HTERT RPE-1 (cell line): ENCODE measurements around the gene TRMT1.

Source experiments
- in situ Hi-C: fragments of 300-500 bp; cut with MboI; formaldehyde crosslinking; loops from 4 replicates; pipeline ENCODE4 v1.14.3; 2020; ENCODE audit warnings: low sequenced_read_pairs

The TRMT1 gene

DNA sequence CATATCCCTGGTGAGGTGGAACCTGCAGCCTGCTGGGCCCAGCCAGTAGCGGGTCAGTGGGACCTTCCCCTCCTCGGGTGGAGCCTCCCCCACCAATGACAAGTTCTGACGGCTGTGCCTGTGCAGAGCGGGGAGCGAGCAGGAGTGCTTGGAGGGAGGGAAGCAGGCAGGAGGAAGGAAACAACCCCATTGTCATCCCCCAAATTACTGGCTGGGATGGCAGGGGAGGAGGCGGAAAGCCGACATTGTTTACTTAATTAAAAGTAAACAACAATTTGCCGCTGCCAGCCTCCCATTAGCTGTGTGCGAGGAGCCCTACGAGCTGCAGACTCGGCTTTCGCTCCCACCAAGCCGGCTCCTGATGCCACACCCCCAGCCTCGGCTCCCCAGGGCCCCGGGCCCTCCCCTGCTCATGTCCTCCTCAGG is 59.4 kb downstream of the TRMT1 start:
- in situ Hi-C loops = no loop called here

DNA sequence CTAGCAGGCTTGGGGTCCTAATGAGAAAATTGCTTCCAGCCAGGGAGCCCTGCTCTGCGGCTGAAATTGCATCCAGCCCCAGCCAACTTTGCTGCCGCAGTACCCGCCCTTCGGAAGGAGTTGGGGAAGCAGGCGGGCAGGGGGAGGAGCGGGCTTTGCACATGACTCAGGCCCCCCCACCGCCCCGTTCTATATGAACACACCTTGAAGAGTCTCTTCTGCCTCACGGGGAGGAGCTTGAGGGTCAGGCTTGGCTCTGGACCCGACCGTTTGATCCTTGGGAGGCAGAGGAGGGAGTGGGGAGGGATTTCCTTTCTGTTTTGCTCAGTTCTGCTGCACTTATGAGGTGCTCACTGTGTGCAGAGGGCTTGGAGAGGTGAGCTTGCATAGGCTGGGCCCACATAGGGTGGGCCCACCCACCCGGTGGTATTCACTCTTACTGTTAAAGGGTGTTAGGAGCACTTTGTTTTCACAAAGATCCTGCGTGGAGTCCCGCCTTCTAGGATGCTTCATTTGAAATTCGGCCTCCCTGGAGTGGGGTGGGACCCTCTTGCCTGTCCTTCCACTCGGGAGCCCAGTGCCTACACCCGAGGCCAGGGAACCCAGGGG is 60.4 kb downstream of the TRMT1 start:
- in situ Hi-C loops = no loop called here

DNA sequence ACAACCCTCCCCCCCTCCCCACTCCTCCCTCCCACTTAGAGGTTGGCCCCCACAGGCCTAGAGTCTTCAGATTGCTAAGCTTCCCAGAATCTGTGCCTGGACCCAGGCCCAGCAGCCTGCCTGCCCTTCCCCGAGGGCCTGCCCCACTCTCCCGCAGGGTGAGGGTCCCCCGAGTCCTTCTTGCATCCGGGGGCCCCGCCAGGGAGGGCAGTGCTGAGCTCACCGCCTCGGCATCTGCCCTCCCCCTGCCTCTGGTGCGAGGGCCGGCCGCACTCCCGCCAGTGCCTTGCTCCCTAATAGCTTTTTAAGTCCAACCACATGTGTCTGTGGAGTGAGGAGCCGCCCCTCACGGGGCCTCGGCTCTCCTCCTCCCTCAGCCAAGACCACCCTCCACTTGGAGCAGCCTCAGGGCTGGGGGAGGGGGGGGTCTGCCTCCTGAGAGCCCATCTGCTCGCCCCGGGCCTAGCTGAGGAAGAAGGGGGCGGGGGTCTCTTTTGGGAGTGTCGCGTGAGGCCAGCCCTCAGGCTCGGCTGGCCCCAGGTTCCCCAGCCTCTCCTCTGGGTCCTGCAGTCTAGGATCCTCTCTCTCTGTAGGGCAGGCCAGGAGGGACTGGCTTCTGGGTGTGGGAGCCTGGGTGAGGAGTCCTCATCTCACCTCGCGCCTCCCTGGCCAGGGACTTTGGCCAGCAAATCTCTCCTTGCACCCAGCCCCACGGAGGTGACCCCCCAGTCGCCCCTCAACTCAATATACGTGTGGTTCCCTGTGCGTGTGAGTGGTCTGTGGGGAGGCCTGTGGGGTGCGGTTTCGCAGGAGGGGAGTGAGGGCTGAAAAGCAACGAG is 61.1 kb downstream of the TRMT1 start:
- in situ Hi-C loops = no loop called here
